Measurements from ENCODE around the gene ZNF595.
"Not testable (repeated sequence)": the region's sequence is repeated elsewhere in the genome, so short reads cannot be mapped to it uniquely, and the experiment has no call there.

The ZNF595 gene

GRCh38 chr4:85951-86350, 32.8 kb downstream of the ZNF595 start:
- DNase-seq (ENCODE audit: low read depth in 1 of 2, low spot score in 1 of 2), result no peak

- not testable (repeated sequence) for DNase-seq (ENCODE audit: low read depth in 1 of 2, low spot score in 1 of 2)
Observed at GRCh38 chr4:86559-87324, 33.6 kb downstream of the ZNF595 start.

- no peak for DNase-seq (ENCODE audit: low read depth in 1 of 2, low spot score in 1 of 2)
Observed at GRCh38 chr4:98386-98785, 45.3 kb downstream of the ZNF595 start.

GRCh38 chr4:99863-100262, 46.7 kb downstream of the ZNF595 start:
- DNase-seq (ENCODE audit: low read depth in 1 of 2, low spot score in 1 of 2), result no peak

GRCh38 chr4:107083-107443, 53.9 kb downstream of the ZNF595 start:
- DNase-seq (ENCODE audit: low read depth in 1 of 2, low spot score in 1 of 2), result no peak

GRCh38 chr4:107444-108429, 54.6 kb downstream of the ZNF595 start:
- no peak for DNase-seq (ENCODE audit: low read depth in 1 of 2, low spot score in 1 of 2)

- no peak for DNase-seq (ENCODE audit: low read depth in 1 of 2, low spot score in 1 of 2)
Observed at GRCh38 chr4:112771-113170, 59.6 kb downstream of the ZNF595 start.

GRCh38 chr4:113732-114131, 60.6 kb downstream of the ZNF595 start:
- DNase-seq (ENCODE audit: low read depth in 1 of 2, low spot score in 1 of 2), result no peak

GRCh38 chr4:114149-114548, 61.0 kb downstream of the ZNF595 start:
- DNase-seq (ENCODE audit: low read depth in 1 of 2, low spot score in 1 of 2), result no peak

GRCh38 chr4:116499-116898, 63.4 kb downstream of the ZNF595 start:
- DNase-seq (ENCODE audit: low read depth in 1 of 2, low spot score in 1 of 2), result no peak

- DNase-seq (ENCODE audit: low read depth in 1 of 2, low spot score in 1 of 2), result no peak
Observed at GRCh38 chr4:120616-121015, 67.5 kb downstream of the ZNF595 start.

- DNase-seq (ENCODE audit: low read depth in 1 of 2, low spot score in 1 of 2), result no peak
Observed at GRCh38 chr4:121408-122084, 68.4 kb downstream of the ZNF595 start.

- DNase-seq (ENCODE audit: low read depth in 1 of 2, low spot score in 1 of 2), result not testable (repeated sequence)
Observed at GRCh38 chr4:123922-124274, 70.8 kb downstream of the ZNF595 start.

- peak; percentile 64 to 81 for DNase-seq (ENCODE audit: low read depth in 1 of 2, low spot score in 1 of 2)
Observed at GRCh38 chr4:124275-125081, 71.4 kb downstream of the ZNF595 start, which contains the start of gene ZNF718. Gene ZNF718 (plus strand): TSS chr4:124501. CDS start chr4:124671, 170 bp downstream.

- DNase-seq (ENCODE audit: low read depth in 1 of 2, low spot score in 1 of 2), result no peak
Observed at GRCh38 chr4:125091-125771, 72.1 kb downstream of the ZNF595 start.

- no peak for DNase-seq (ENCODE audit: low read depth in 1 of 2, low spot score in 1 of 2)
Observed at GRCh38 chr4:125833-126232, 72.7 kb downstream of the ZNF595 start.

- no peak for DNase-seq (ENCODE audit: low read depth in 1 of 2, low spot score in 1 of 2)
Observed at GRCh38 chr4:132483-132882, 79.4 kb downstream of the ZNF595 start.

Measured in activated T-helper 1 cell treated with anti-CD3 and anti-CD28 coated beads, Interleukin-2, amount 50 U/mL, for 16 hours (primary cell).